NT2/D1 (cell line): ENCODE data around the gene PSMD1.

ENCODE experiments used
- DNase-seq: peaks from one replicate; pipeline ENCODE4 v3.0.0-alpha.2; 2011; ENCODE audit warnings: low read depth, low spot score
- H3K27me3 ChIP-seq: 2 replicates; pipeline ENCODE4 v1.6.0; 2011; ENCODE audit warnings: mild to moderate bottlenecking; ENCODE audit not compliant: insufficient read length, insufficient read depth
- H3K36me3 ChIP-seq: 2 replicates; pipeline ENCODE4 v1.6.1; 2011; ENCODE audit warnings: mild to moderate bottlenecking, low read length, mixed read lengths; ENCODE audit not compliant: insufficient read depth, insufficient read length
- H3K4me1 ChIP-seq: 2 replicates; pipeline ENCODE4 v1.5.1; 2011; ENCODE audit not compliant: insufficient read depth, insufficient read length
- H3K4me3 ChIP-seq: 2 replicates; pipeline ENCODE4 v1.5.1; 2011; ENCODE audit warnings: low read depth; ENCODE audit not compliant: insufficient read length
- H3K9ac ChIP-seq: 2 replicates; pipeline ENCODE4 v1.6.0; 2011; ENCODE audit warnings: low read depth; ENCODE audit not compliant: insufficient read length
- H3K9me3 ChIP-seq: 2 replicates; pipeline ENCODE4 v1.5.1; 2011; ENCODE audit warnings: mild to moderate bottlenecking, low read length; ENCODE audit not compliant: insufficient read depth
- SUZ12 ChIP-seq: IDR thresholded peaks from 2 replicates; pipeline ENCODE4 v1.6.1; 2011; ENCODE audit not compliant: insufficient read length, insufficient read depth; ENCODE audit errors: extremely low read depth
- YY1 ChIP-seq: IDR thresholded peaks from 2 replicates; pipeline ENCODE4 v1.6.1; 2011; ENCODE audit not compliant: insufficient read length, insufficient read depth
- ZNF274 ChIP-seq: IDR thresholded peaks from 2 replicates; pipeline ENCODE4 v1.6.1; 2011; ENCODE audit warnings: mild to moderate bottlenecking, low read depth, low read length

PSMD1 gene

GRCh38 chr2:231212329-231212845 is 155.7 kb downstream of the PSMD1 start:
- H3K4me3 ChIP-seq: no peak overlapping the region
- TF ChIP-seq ZNF274: no peak
- TF ChIP-seq YY1: no peak
- no peak for TF ChIP-seq SUZ12
- DNase-seq: no peak
- no peaks in the 10 kb centered on the region for H3K4me1 ChIP-seq
- H3K36me3 ChIP-seq: peaks cover 70% of the 10 kb centered on the region
- no peak overlapping the region for H3K9ac ChIP-seq
- H3K27me3 ChIP-seq: no peaks in the 10 kb centered on the region
- H3K9me3 ChIP-seq: no peaks in the 10 kb centered on the region

- H3K4me3 ChIP-seq: no peak overlapping the region
- no peaks in the 10 kb centered on the region for H3K27me3 ChIP-seq
- H3K4me1 ChIP-seq: no peaks in the 10 kb centered on the region
- DNase-seq: no peak
- TF ChIP-seq YY1 (no peak), ZNF274 (no peak), SUZ12 (no peak)
- peaks cover 71% of the 10 kb centered on the region for H3K36me3 ChIP-seq
- no peak overlapping the region for H3K9ac ChIP-seq
- peaks cover under 1% of the 10 kb centered on the region; the same call in 1 of the 2 replicates for H3K9me3 ChIP-seq
Measured at GRCh38 chr2:231213931-231214642, 157.4 kb downstream of the PSMD1 start.

- no peak overlapping the region for H3K9ac ChIP-seq
- no peak for TF ChIP-seq ZNF274
- TF ChIP-seq YY1: no peak
- TF ChIP-seq SUZ12: no peak
- H3K36me3 ChIP-seq: peaks cover 73% of the 10 kb centered on the region
- H3K27me3 ChIP-seq: no peaks in the 10 kb centered on the region
- peaks cover 5% of the 10 kb centered on the region; the same call in 1 of the 2 replicates for H3K9me3 ChIP-seq
- DNase-seq: no peak
- H3K4me1 ChIP-seq: no peaks in the 10 kb centered on the region
- H3K4me3 ChIP-seq: no peak overlapping the region
Measured at GRCh38 chr2:231218366-231218765, 161.7 kb downstream of the PSMD1 start.

GRCh38 chr2:231219289-231219688 is 162.6 kb downstream of the PSMD1 start:
- H3K4me3 ChIP-seq: no peak overlapping the region
- no peak overlapping the region for H3K9ac ChIP-seq
- no peak for TF ChIP-seq ZNF274
- TF ChIP-seq SUZ12: no peak
- no peak for TF ChIP-seq YY1
- DNase-seq: no peak
- peaks cover 5% of the 10 kb centered on the region; the same call in 1 of the 2 replicates for H3K9me3 ChIP-seq
- no peaks in the 10 kb centered on the region for H3K4me1 ChIP-seq
- H3K36me3 ChIP-seq: peaks cover 72% of the 10 kb centered on the region
- H3K27me3 ChIP-seq: no peaks in the 10 kb centered on the region

GRCh38 chr2:231221761-231222160 is 165.1 kb downstream of the PSMD1 start:
- no peaks in the 10 kb centered on the region for H3K27me3 ChIP-seq
- no peak for TF ChIP-seq SUZ12
- no peak for TF ChIP-seq ZNF274
- TF ChIP-seq YY1: no peak
- DNase-seq: no peak
- peaks cover 56% of the 10 kb centered on the region for H3K36me3 ChIP-seq
- H3K4me1 ChIP-seq: no peaks in the 10 kb centered on the region
- H3K9me3 ChIP-seq: peaks cover 5% of the 10 kb centered on the region; the same call in 1 of the 2 replicates
- no peak overlapping the region for H3K9ac ChIP-seq
- H3K4me3 ChIP-seq: no peak overlapping the region
